MM.1S (cell line): Measurements from ENCODE around the gene TMEM33.

Source experiments
- DNase-seq: peaks from one replicate; pipeline ENCODE4 v3.0.0-alpha.2; 2015
- H2AFZ ChIP-seq: fragments of 300-600 bp; sonication (generic); 2 replicates; pipeline ENCODE4 v1.6.0; 2016; ENCODE audit warnings: antibody characterized with exemption, low read length
- H3F3A ChIP-seq: fragments of 300-600 bp; sonication (generic); 2 replicates; pipeline ENCODE4 v1.6.1; 2016; ENCODE audit warnings: mild to moderate bottlenecking, antibody characterized with exemption, low read length, moderate library complexity, mixed read lengths; ENCODE audit not compliant: insufficient read depth
- H3K27ac ChIP-seq: fragments of 300-600 bp; sonication (generic); 2 replicates; pipeline ENCODE4 v1.5.1; 2016; ENCODE audit warnings: mild to moderate bottlenecking, low read length
- H3K27me3 ChIP-seq: fragments of 300-600 bp; sonication (generic); replicated peaks from 2 replicates; pipeline ENCODE4 v1.6.0; 2016; ENCODE audit warnings: low read length; ENCODE audit not compliant: insufficient read depth
- H3K36me3 ChIP-seq: fragments of 300-600 bp; sonication (generic); replicated peaks from 2 replicates; pipeline ENCODE4 v1.6.1; 2016; ENCODE audit warnings: mild to moderate bottlenecking, low read length, mixed read lengths; ENCODE audit not compliant: insufficient read depth
- H3K4me1 ChIP-seq: fragments of 300-600 bp; sonication (generic); 2 replicates; pipeline ENCODE4 v1.6.1; 2016; ENCODE audit warnings: low read length, mixed read lengths
- H3K4me2 ChIP-seq: fragments of 300-600 bp; sonication (generic); 2 replicates; pipeline ENCODE4 v1.6.0; 2016; ENCODE audit warnings: low read depth, low read length
- H3K4me3 ChIP-seq: fragments of 300-600 bp; sonication (generic); 2 replicates; pipeline ENCODE4 v1.5.1; 2016; ENCODE audit warnings: low read length, mixed read lengths
- H3K79me2 ChIP-seq: fragments of 300-600 bp; sonication (generic); 2 replicates; pipeline ENCODE4 v1.6.1; 2016; ENCODE audit warnings: mixed run types, low read length, mixed read lengths
- H3K9ac ChIP-seq: fragments of 300-600 bp; sonication (generic); 2 replicates; pipeline ENCODE4 v1.6.1; 2016; ENCODE audit warnings: low read length, mixed read lengths
- H3K9me2 ChIP-seq: fragments of 300-600 bp; sonication (generic); replicated peaks from 2 replicates; pipeline ENCODE4 v1.6.1; 2016; ENCODE audit warnings: mild to moderate bottlenecking, low read length, mixed read lengths; ENCODE audit not compliant: insufficient read depth
- H3K9me3 ChIP-seq: fragments of 300-600 bp; sonication (generic); replicated peaks from 2 replicates; pipeline ENCODE4 v1.6.1; 2016; ENCODE audit warnings: mild to moderate bottlenecking, low read length, mixed read lengths; ENCODE audit not compliant: insufficient read depth
- H4K20me1 ChIP-seq: fragments of 300-600 bp; sonication (generic); 2 replicates; pipeline ENCODE4 v1.6.1; 2016; ENCODE audit warnings: mild to moderate bottlenecking, low read length, moderate library complexity, mixed read lengths; ENCODE audit not compliant: insufficient read depth
- CTCF ChIP-seq: fragments of 300-600 bp; sonication (generic); IDR thresholded peaks from 2 replicates; pipeline ENCODE4 v1.5.1; 2016; ENCODE audit warnings: antibody characterized with exemption, low read length, mixed read lengths
- EZH2 ChIP-seq: fragments of 300-600 bp; sonication (generic); optimal IDR thresholded peaks from 2 replicates; pipeline ENCODE3; 2017; ENCODE audit warnings: low read depth, mild to moderate bottlenecking, antibody characterized with exemption, low read length, mixed read lengths
- EZH2phosphoT487 ChIP-seq: fragments of 300-600 bp; sonication (generic); IDR thresholded peaks from 2 replicates; pipeline ENCODE4 v1.6.1; 2018; ENCODE audit warnings: antibody characterized with exemption, low read length

TMEM33 gene

GRCh38 chr4:41964401-41964800 lies 29.2 kb downstream of the TMEM33 start:
- no peak overlapping the region for H3K4me2 ChIP-seq
- H3K4me1 ChIP-seq, result no peaks in the 10 kb centered on the region
- TF ChIP-seq EZH2 (no peak), EZH2phosphoT487 (no peak), CTCF (no peak)
- H3K27me3 ChIP-seq, result no peaks in the 10 kb centered on the region
- no peaks in the 10 kb centered on the region for H3K9me2 ChIP-seq
- H3K79me2 ChIP-seq, result no peaks in the 10 kb centered on the region
- no peaks in the 10 kb centered on the region for H4K20me1 ChIP-seq
- H3K9me3 ChIP-seq, result no peaks in the 10 kb centered on the region
- no peak overlapping the region for H2AFZ ChIP-seq
- H3K36me3 ChIP-seq, result no peaks in the 10 kb centered on the region
- no peak for DNase-seq
- H3K4me3 ChIP-seq, result no peak overlapping the region
- H3F3A ChIP-seq, result no peaks in the 10 kb centered on the region; the same call in 1 of the 2 replicates
- H3K27ac ChIP-seq, result no peak overlapping the region
- H3K9ac ChIP-seq, result no peak overlapping the region

- no peak overlapping the region for H3K4me2 ChIP-seq
- H3K79me2 ChIP-seq, result no peaks in the 10 kb centered on the region
- no peak overlapping the region for H2AFZ ChIP-seq
- H3F3A ChIP-seq, result no peaks in the 10 kb centered on the region
- no peaks in the 10 kb centered on the region for H3K27me3 ChIP-seq
- H3K36me3 ChIP-seq, result no peaks in the 10 kb centered on the region
- no peaks in the 10 kb centered on the region for H4K20me1 ChIP-seq
- no peak overlapping the region for H3K9ac ChIP-seq
- TF ChIP-seq EZH2 (no peak), CTCF (no peak), EZH2phosphoT487 (no peak)
- H3K4me1 ChIP-seq, result no peaks in the 10 kb centered on the region
- H3K9me2 ChIP-seq, result no peaks in the 10 kb centered on the region
- DNase-seq, result no peak
- no peaks in the 10 kb centered on the region for H3K9me3 ChIP-seq
- no peak overlapping the region for H3K27ac ChIP-seq
- H3K4me3 ChIP-seq, result no peak overlapping the region
Measured at GRCh38 chr4:41967392-41967791, 32.2 kb downstream of the TMEM33 start.

- H3K9me3 ChIP-seq, result no peaks in the 10 kb centered on the region
Measured at GRCh38 chr4:41969671-41970070, 34.4 kb downstream of the TMEM33 start.

More at GRCh38 chr4:41969671-41970070, 34.4 kb downstream of the TMEM33 start:
- Histone ChIP-seq H3K27ac (no peak overlapping the region), H3K27me3 (no peaks in the 10 kb centered on the region), H3K9me2 (no peaks in the 10 kb centered on the region), H3F3A (no peaks in the 10 kb centered on the region), H4K20me1 (no peaks in the 10 kb centered on the region), H3K4me1 (no peaks in the 10 kb centered on the region), H3K9ac (no peak overlapping the region), H3K4me2 (no peak overlapping the region), H3K36me3 (no peaks in the 10 kb centered on the region), H3K4me3 (no peak overlapping the region), H3K79me2 (no peaks in the 10 kb centered on the region), H2AFZ (no peak overlapping the region)
- DNase-seq, result no peak
- no peak for TF ChIP-seq CTCF
- TF ChIP-seq EZH2, result no peak
- TF ChIP-seq EZH2phosphoT487, result no peak
